Spleen (tissue), 13 donors: ENCODE data around the gene ATP7B. TPM values are rescaled to one million over a fixed set of nuclear protein-coding genes. Genes with fewer than 3 reads are reported as not detected.

ENCODE experiments used
- DNase-seq: peaks from one replicate; pipeline ENCODE4 v3.0.0-alpha.2; 2020
- H3K27ac ChIP-seq, 8 donors: fragments of 200-600 bp; sonication (generic) in 7 of 8; 1 replicate in 4 of 8; 2 replicates in 4 of 8; pipeline versions ENCODE4 v1.5.0 to v1.8.0; 2016 to 2021; ENCODE audit warnings: inconsistent platforms in 4 of 8, mild to moderate bottlenecking in 4 of 8, moderate library complexity in 1 of 8
- H3K27me3 ChIP-seq, 7 donors: fragments of 200-600 bp; sonication (generic) in 6 of 7; replicated peaks in 1 of 7; 1 replicate in 4 of 7; 2 replicates in 3 of 7; pipeline versions ENCODE4 v1.5.0 to v1.8.0; 2016 to 2021; ENCODE audit warnings: inconsistent platforms in 3 of 7, mild to moderate bottlenecking in 1 of 7
- H3K36me3 ChIP-seq, 6 donors: fragments of 200-600 bp; sonication (generic) in 5 of 6; 1 replicate in 4 of 6; 2 replicates in 2 of 6; pipeline versions ENCODE4 v1.5.0 to v1.8.0; 2016 to 2021; ENCODE audit warnings: inconsistent platforms in 2 of 6
- H3K4me1 ChIP-seq, 6 donors: fragments of 200-600 bp; sonication (generic) in 5 of 6; 1 replicate in 3 of 6; 2 replicates in 3 of 6; pipeline versions ENCODE4 v1.5.0 to v1.8.0; 2016 to 2021; ENCODE audit warnings: inconsistent platforms in 3 of 6
- H3K4me3 ChIP-seq, 8 donors: fragments of 200-600 bp; sonication (generic) in 7 of 8; 1 replicate in 4 of 8; 2 replicates in 4 of 8; pipeline versions ENCODE4 v1.5.0 to v1.8.0; 2016 to 2021; ENCODE audit warnings: inconsistent platforms in 4 of 8, mild to moderate bottlenecking in 4 of 8, moderate library complexity in 2 of 8
- H3K9me3 ChIP-seq, 8 donors: fragments of 200-600 bp; sonication (generic) in 7 of 8; 1 replicate in 4 of 8; 2 replicates in 4 of 8; pipeline versions ENCODE4 v1.5.0 to v1.8.0; 2016 to 2021; ENCODE audit warnings: inconsistent platforms in 4 of 8
- CTCF ChIP-seq, 11 experiments: fragments of 200-600 bp in 7 of 11; fragments of 450-650 bp in 4 of 11; sonication (generic) in 4 of 11; IDR thresholded peaks in 8 of 11; conservative IDR thresholded peaks in 3 of 11; 1 replicate in 7 of 11; 2 replicates in 4 of 11; pipeline versions ENCODE4 v1.4.0 to v1.8.0; 2016 to 2021; ENCODE audit warnings: antibody characterized with exemption in 11 of 11, inconsistent platforms in 4 of 11, mild to moderate bottlenecking in 1 of 11
- POLR2A ChIP-seq, 3 donors: fragments of 450-650 bp; IDR thresholded peaks; one replicate each; pipeline ENCODE4 v1.5.1; 2017; ENCODE audit warnings: antibody characterized with exemption in 3 of 3, mild to moderate bottlenecking in 1 of 3
- POLR2AphosphoS5 ChIP-seq, 3 donors: sonication (generic); formaldehyde crosslinking; IDR thresholded peaks; one replicate each; pipeline ENCODE4 v1.5.1; 2017; ENCODE audit warnings: antibody characterized with exemption in 3 of 3
- WGBS, 5 donors: extraction: QIAGEN DNeasy Blood & Tissue Kit in 3 of 5; methylation state at CpG; one replicate each; pipeline versions ENCODE4 v1.1.5 to v1.1.7; 2013 to 2018; 5-methylcytosine and 5-hydroxymethylcytosine counted together
- intact Hi-C: fragments of 100-400 bp; cut with DNase I; formaldehyde crosslinking; loops from one replicate; pipeline ENCODE4 v1.15.0; 2023; ENCODE audit warnings: low total_unique reads
- long read RNA-seq, 2 donors: transcript quantifications; one replicate each; lab custom pipeline, GENCODE V29; 2026
- polyA plus RNA-seq, 3 donors: library from polyadenylated mRNA; stranded (reverse); fragments of 200-250 nt; gene quantifications; one replicate each; pipeline ENCODE4 v1.2.1, GENCODE V29; 2013
- total RNA-seq, 7 donors: library from RNA; depleted of rRNA in 3 of 7; stranded (reverse); fragments of >200 nt in 3 of 7; fragmentation: NEBNext Ultra II Directional in 4 of 7; extraction: Animal tissue kit (Norgen Biotek cat#: 25700) in 4 of 7; gene quantifications; one replicate each; pipeline versions ENCODE4 v1.1.0 to v1.2.1, GENCODE V29; 2016 to 2021
- donor health status: healthy with polysubstance abuse.
- donor health status: DM: no; HTN: no; CAD: no; lungs with moderate emphysema.
- donor health status: DM: no; HTN: no; CAD: no.
- donor health status: Bipolar disorder and iron deficiency.
- donor health status: healthy.
- donor health status: DM: no; HTN: no; CAD: no.
- donor health status: DM: yes; HTN: yes; CAD: no.

ATP7B gene
- 1 to 10 TPM; 1.4 to 3.7 (median 2.8) TPM for total RNA-seq
- polyA plus RNA-seq, result under 1 TPM; 0.17 to 0.32 (median 0.24) TPM
- long read RNA-seq, donor 1, result 0 reads
- long read RNA-seq, donor 2, result 0 reads

- Histone ChIP-seq H3K4me3 (peak within 1 kb of the TSS; percentile 82 to 100 (median 98)), H3K27me3 (peaks cover 0 to 33% (median 8%) of the 10 kb centered on the region in 7 donors), H3K9me3 (no peaks in the 10 kb centered on the region), H3K4me1 (peaks cover 17 to 49% (median 34%) of the 10 kb centered on the region in 6 donors), H3K36me3 (peaks cover 0 to 11% (median 0%) of the 10 kb centered on the region in 6 donors), H3K27ac (peak within 1 kb of the TSS; percentile 13 to 83 (median 70))
- 3 to 11% (median 4%) methylated on average over 17 to 46 of the region's 46 CpGs for WGBS, 5 donors
- TF ChIP-seq CTCF (IDR thresholded peaks at IDR 0.05 in 8 of 11, conservative IDR thresholded peaks at IDR 0.05 in 3 of 11) (peak in 1 of 11 experiments; percentile 6), POLR2A (IDR thresholded peaks at IDR 0.05) (no peak), POLR2AphosphoS5 (IDR thresholded peaks at IDR 0.05) (no peak)
- DNase-seq, result peak; percentile 85
- intact Hi-C loops, result loop anchor here (10.0 kb wide), 2 partner anchors 184 to 444 kb away; partner anchors contain the start of genes CKAP2 and VPS36
Observed at GRCh38 chr13:52010890-52011631, at the start of gene ATP7B. TSS of gene ATP7B (minus strand) at chr13:52011450. CDS start at chr13:52011337, 113 bp downstream.

GRCh38 chr13:52053460-52053859 lies 42.2 kb upstream of the ATP7B start:
- Histone ChIP-seq H3K27ac (no peak overlapping the region), H3K4me1 (no peaks in the 10 kb centered on the region), H3K36me3 (no peaks in the 10 kb centered on the region), H3K9me3 (peaks cover 0 to 10% (median 2%) of the 10 kb centered on the region in 8 donors), H3K27me3 (no peaks in the 10 kb centered on the region), H3K4me3 (no peak overlapping the region)
- no peak for DNase-seq
- WGBS, 5 donors, result 72 to 89% (median 83%) methylated on average over 4 of the region's 4 CpGs
- TF ChIP-seq CTCF (IDR thresholded peaks at IDR 0.05 in 8 of 11, conservative IDR thresholded peaks at IDR 0.05 in 3 of 11) (no peak), POLR2A (IDR thresholded peaks at IDR 0.05) (no peak), POLR2AphosphoS5 (IDR thresholded peaks at IDR 0.05) (no peak)
- intact Hi-C loops, result no loop called here

GRCh38 chr13:52051400-52051799 lies 40.1 kb upstream of the ATP7B start:
- no peak for DNase-seq
- no peaks in the 10 kb centered on the region for H3K36me3 ChIP-seq
- H3K4me1 ChIP-seq, result no peaks in the 10 kb centered on the region
- intact Hi-C loops, result no loop called here
- no peaks in the 10 kb centered on the region for H3K27me3 ChIP-seq
- 73 to 90% (median 83%) methylated on average over 7 of the region's 7 CpGs for WGBS, 5 donors
- H3K9me3 ChIP-seq, result peaks cover 0 to 10% (median 2%) of the 10 kb centered on the region in 8 donors
- TF ChIP-seq POLR2A (IDR thresholded peaks at IDR 0.05) (no peak), POLR2AphosphoS5 (IDR thresholded peaks at IDR 0.05) (no peak), CTCF (IDR thresholded peaks at IDR 0.05 in 8 of 11, conservative IDR thresholded peaks at IDR 0.05 in 3 of 11) (no peak)
- H3K4me3 ChIP-seq, result no peak overlapping the region
- no peak overlapping the region for H3K27ac ChIP-seq

GRCh38 chr13:52048516-52048915 lies 37.3 kb upstream of the ATP7B start:
- DNase-seq, result no peak
- H3K27ac ChIP-seq, result no peak overlapping the region
- H3K9me3 ChIP-seq, result peaks cover 0 to 7% (median 0%) of the 10 kb centered on the region in 8 donors
- TF ChIP-seq POLR2A (IDR thresholded peaks at IDR 0.05) (no peak), POLR2AphosphoS5 (IDR thresholded peaks at IDR 0.05) (no peak), CTCF (IDR thresholded peaks at IDR 0.05 in 8 of 11, conservative IDR thresholded peaks at IDR 0.05 in 3 of 11) (no peak)
- no peaks in the 10 kb centered on the region for H3K27me3 ChIP-seq
- intact Hi-C loops, result no loop called here
- H3K36me3 ChIP-seq, result no peaks in the 10 kb centered on the region
- 89 to 94% (median 92%) methylated on average over 2 of the region's 2 CpGs for WGBS, 5 donors
- no peaks in the 10 kb centered on the region for H3K4me1 ChIP-seq
- H3K4me3 ChIP-seq, result no peak overlapping the region
